Activated CD8-positive, alpha-beta memory T cell treated with anti-CD3 and anti-CD28 coated beads for 4 hours (primary cell): ENCODE results near the gene FGF6.
"Not testable (repeated sequence)": the region's sequence is repeated elsewhere in the genome, so short reads cannot be mapped to it uniquely, and the experiment has no call there.

Source experiments
- DNase-seq, 2 donors: peaks; one replicate each; pipeline ENCODE4 v3.0.0-alpha.2; 2020; ENCODE audit warnings: low read depth in 2 of 2

The FGF6 gene, protein sequence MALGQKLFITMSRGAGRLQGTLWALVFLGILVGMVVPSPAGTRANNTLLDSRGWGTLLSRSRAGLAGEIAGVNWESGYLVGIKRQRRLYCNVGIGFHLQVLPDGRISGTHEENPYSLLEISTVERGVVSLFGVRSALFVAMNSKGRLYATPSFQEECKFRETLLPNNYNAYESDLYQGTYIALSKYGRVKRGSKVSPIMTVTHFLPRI

DNA sequence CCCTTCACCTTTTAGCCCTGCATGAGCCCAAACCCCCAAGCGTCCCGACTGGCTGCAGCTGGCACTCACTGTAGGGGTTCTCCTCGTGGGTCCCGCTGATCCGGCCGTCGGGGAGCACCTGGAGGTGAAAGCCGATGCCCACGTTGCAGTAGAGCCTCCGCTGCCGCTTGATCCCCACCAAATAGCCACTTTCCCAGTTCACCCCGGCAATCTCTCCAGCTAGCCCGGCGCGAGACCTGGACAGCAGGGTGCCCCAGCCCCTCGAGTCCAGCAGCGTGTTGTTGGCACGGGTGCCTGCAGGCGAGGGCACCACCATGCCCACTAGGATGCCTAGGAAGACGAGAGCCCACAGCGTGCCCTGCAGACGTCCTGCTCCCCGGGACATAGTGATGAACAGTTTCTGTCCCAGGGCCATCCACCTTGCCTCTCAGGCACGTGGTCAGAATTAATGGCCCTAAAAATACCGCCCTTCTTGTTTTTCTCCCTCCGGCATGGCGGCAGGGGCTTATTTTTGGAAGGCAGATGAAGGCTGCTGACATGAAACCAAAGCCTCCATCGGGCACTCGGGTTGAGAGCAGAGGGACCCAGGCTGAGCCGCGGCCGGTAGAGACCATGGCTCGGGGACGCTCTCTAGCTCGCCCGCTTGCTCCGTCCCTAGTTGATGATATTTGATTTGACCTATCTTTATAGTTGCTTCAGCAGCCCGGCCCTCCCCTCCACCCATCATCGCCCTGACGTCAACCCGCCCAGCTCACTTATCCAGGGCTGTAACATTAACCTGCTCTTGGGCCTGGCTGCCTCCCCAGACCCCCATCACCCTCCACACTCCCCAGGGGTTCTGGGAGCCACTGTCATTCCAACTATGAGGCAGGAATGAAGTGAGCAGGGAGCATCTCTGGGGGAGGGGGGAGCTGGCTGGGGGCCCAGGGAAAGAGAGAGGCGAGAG is at the start of gene FGF6:
Gene FGF6, minus strand, starts transcription at position 660 of the 946 bp plus-strand sequence. Its CDS starts 245 bp downstream, at position 415.
- DNase-seq: no peak

DNA sequence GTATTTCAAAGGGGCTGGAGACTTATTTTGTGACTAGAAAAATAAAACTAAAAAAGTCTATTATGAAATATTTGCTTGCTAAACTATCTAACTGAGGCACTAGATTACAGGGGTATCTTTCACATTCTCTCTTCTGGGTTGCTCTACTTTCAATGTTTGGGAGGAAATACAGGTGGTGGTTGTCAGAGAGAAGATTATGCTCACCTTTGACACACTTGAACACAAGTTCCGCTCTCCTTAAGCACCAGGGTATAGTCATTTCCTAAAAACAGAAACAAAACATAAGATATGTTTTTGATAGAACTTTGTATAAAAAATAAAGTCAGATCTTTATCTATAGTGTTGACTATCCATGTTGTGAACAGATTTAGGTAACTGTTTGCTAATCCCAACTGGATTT is 45.4 kb upstream of the FGF6 start:
- DNase-seq: no peak

DNA sequence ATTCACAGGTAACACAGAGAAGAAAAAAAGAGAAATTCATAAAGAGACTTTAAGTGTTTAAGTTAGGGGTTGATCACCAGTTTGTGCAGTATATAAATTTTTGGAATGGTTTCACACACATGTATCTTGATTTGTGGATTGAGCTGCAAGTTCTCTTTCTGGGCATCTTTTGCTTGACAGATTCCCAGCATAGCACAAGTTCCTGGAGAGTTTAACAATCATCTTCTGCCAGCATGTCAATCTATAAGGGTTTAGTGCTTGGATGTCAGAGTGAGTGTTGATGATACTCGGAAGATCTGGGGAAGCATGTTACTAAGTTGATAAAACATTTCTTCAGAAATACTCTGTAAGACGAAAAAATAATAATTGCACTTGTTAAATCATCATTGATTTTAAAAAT is 43.9 kb upstream of the FGF6 start:
- DNase-seq: no peak

DNA sequence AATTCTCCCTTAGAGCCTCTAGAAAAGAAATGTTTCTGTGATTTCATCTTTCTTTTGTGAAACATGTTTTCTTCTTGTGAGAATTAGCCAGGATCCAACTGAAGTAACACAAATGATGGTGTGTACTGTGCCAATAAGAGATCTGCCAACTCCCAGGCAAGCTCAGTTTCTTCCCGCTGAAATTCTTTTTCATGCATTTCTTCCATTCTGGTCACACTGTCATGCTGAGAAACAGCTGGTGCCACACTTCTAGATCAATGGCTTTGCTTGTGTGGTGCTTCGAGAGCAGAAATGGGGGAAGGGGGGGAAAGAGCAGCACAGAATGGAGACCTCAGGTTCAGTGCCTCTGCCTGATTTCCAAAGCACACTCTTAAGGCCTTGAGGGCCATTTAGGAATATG is 41.4 kb upstream of the FGF6 start:
- no peak for DNase-seq

DNA sequence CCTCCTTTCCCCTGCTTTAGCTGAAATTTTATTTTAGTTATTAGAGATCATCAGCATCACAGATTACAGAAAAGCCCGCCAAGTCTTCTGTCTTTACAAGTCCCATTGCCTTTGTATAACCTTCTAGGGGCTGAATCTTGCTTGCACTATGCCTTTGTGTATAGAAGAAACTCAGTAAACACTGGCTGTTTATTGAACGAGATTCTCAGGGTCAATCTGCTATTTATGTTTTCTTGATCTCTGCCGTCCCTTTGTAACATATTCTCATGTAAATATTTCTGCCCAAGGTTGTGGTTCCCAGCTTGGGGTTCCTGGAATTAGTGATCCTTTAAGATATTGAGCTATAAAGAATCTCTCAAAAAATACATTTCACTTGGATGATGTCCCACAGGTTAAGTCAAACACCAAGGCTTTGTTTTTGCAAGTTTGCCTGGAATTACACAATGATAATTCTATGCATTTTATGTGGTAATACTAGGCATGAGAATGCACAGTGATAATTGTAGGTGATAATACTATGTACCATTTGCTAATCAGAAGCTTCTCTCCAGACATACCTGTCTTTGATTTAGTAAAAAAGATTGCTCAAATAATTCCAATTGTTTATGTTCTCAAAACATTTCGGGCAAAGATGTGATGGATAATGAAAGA is 40.6 kb upstream of the FGF6 start:
- DNase-seq: no peak

DNA sequence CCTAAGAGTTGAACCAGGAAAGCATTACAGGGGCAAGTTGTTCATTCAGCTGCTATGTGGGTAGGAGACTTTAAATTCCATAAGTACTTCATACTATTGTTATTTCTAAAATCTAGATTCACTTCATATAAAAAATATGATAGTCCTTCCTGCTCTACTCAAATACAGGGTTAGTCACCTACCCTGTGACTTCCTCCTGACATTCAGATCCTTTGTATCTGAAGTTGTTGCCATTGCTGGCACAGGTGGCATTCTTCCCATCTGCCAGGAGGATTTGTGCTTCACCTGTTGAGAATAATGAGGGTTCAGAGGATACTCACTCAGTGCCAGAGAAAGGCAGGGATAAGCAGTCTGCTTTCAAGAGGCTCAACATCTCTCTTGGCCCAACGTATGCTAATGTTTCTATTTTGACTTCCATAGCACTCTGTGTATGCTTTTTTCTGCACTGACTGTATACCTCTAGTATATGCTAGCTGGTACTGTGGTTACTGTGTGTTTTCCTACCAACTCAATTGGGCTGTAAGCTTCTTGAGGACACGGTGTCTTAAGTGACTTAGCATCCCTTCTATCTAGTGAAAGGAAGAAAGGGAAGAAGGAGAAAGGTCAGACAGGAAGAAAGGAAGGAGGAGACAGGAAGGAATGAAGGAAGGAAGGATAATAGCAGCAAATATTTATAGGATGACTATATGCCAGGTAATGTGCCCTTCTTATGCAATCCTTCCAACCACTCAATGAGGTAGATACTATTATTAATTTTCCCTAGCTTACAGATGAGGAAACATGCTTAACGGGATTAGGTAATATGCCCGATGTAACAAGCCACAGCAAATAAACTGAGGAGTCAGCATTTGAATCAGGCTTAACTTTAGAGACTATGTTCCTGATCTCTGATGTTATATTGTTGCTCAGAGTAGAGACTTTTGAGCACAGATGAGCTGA is 38.5 kb upstream of the FGF6 start:
- no peak for DNase-seq

DNA sequence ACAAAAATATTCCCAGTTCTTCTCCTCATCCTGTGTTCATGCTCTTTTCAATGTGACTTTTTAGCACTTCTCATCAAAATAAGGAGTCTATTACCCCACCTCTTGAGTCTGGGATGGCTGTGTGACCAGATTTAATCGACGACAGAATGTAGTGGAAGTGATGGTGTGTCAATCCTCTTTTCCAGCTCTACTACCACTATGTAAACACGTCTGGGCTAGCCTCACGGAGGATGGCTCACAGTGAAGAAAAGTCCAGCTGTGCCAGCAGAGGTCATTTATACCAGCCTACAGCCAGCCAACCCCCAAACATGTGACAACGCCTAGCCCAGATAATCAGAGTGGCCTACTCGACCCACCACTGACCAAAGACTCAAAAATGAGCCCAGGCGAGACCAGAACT is 37.3 kb upstream of the FGF6 start:
- no peak for DNase-seq

DNA sequence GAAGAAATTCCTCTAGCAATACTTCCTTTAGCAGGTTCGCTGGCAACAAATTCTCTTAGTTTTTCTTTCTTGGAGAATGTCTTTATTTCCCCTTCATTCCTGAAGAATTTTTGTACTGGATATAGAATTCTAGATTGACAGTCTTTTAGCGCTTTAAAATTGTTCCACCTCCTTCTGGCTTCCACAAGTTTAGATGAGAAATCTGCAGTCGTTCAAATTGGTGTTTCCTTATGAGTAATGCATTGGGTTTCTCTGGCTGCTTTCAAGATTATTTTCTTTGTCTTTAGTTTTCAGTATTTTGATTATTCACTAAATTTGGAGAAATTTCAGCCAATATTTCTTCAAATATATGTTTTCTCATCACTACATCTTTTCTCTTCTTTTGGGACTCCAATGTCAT is 33.3 kb upstream of the FGF6 start:
- DNase-seq: no peak

DNA sequence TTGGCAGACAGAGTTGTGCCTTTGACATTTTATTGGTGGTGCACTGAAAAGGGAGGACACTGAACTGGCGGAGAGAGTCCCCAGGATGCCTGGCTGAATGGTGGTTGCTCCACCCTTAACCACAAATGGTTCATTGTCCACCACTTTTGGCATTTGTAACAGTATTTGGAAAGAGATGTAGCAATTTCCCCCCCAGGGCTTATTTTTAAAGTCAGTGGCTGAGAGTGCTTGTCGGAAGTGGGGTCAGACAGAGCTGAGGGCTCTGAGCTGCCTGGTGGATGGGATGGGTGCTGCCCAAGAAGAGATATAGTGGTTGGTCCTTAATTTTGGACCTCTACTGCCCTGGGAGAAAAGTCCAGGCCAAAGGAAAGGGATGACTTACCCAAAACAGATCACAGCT is 31.5 kb upstream of the FGF6 start:
- DNase-seq: no peak

DNA sequence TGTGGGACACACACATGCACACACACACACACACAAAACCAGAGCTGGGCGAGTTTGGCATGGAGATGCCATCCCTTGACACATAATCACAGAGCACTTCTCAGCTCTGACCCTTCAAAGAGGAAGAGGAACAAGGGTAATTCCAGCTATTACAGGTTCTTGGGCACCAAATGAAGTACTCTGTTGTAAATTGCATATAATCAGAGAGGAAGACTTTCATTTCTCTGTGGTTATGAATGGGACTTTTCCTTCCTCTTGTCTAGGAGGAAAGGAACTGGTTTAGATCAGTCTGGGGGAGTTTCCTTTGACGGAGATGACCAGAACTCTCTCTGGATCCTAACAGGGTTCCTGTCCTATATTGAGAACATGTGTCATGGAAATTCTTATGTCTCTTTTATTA is 26.4 kb upstream of the FGF6 start:
- DNase-seq: no peak

DNA sequence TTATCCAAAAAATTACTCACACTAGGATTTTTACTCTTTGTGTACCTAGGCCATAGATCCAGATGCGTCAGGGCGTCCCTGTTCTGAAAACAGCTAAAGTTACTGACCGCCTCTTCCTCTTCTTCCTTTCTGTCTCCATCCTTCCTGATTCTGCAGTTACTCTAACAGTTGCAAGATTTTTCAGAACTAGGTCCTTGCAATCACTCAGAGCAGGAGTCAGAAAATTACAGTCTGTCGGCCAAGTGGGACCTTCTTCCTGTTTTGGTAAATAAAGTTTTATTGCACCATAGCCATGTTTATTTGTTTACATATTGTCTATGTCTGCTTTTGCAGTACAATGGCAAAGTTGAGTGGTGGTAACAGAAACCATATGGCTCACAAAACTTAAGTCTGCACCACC is 25.6 kb upstream of the FGF6 start:
- no peak for DNase-seq

DNA sequence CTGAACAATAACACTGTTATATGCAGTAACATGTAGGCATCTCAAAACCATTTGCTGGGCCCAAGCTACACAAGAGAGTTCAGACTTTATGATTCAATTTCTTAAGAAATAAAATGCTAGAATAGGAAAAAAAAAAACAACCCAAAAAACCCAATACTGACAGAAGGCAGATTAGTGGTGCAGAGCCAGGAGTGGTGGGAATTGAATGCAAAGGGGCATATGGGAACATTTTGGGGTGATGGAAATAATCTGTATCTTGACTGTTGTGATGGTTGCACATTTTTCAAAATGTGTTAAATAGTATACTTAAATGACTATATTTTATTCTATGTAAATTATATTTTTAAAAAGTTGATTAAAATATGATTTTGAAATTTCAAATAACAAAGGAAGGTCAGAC is 23.4 kb upstream of the FGF6 start:
- DNase-seq: no peak

DNA sequence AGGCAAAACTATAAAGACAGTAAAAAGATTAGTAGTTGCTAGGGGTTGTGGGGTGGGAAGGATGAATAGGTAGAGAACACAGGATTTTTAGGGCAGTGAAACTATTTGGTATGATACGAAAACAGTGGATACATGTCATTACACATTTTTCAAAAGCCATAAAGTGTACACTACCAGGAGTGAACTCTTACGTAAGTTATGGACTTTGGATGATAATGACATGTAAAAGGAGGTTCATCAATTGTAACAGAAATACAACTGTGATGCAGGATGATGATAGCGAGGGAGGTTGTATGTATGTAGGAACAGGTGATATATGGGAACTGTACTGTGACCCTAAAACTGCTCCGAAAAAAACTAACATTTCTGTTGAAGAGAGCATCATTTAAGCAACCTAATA is 15.1 kb upstream of the FGF6 start:
- DNase-seq: no peak

DNA sequence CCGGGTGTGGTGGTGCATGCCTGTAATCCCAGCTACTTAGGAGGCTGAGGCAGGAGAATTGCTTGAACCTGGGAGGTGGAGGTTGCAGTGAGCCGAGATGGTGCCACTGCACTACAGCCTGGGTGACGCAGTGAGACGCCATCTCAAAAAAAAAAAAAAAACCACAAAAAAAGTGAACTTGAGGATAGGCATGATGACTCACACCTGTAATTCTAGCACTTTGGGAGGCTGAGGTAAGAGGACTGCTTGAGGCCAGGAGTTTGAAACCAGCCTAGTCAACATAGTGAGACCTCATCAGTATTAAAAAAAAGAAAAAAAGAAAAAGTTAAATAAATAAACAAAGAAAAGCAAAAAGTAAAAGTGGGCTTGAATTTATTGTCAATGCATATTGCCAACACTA is 10.2 kb upstream of the FGF6 start:
- not testable (repeated sequence) for DNase-seq

DNA sequence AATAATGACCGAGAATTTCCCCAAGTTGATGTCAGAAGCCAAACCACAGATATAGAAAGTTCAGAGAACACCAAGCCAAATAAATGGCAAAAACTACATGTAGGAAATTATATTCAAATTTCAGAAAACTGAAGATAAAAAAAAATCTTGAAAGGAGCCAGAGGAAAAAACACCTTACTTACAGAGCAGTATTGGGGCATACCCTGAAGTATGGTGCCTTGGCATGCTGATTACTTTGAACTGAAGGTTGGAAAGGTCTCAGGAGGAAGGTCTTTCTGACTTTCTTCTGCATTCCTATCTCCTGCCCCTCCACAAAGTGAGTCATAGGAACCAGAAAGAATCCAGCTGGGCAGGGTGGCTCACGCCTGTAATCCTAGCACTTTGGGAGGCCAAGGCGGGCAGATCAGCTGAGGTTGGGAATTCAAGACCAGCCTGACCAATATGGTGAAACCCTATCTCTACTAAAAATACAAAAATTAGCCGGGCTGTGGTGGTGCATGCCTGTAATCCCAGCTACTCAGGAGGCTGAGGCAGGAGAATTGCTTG is 8.8 kb upstream of the FGF6 start:
- no peak for DNase-seq

DNA sequence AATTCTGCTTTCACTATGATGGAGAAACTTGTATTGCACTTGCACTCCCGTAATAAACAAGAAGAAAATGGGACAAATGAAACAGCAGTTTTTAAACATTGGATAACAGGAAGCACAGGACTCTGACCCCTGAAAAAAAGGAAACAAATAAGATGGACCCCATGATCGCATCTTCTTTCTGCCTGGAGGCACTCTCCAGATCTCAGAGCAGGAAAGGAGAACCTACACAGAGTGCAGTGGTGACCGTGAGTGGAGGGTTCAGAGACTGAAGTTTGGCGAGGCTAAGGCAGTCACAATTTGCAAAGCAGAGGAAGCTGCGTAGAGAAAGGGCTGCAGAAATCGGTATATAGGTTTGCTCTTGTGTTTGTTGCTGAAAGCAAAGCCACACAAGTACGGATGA is 6.1 kb upstream of the FGF6 start:
- DNase-seq: no peak

DNA sequence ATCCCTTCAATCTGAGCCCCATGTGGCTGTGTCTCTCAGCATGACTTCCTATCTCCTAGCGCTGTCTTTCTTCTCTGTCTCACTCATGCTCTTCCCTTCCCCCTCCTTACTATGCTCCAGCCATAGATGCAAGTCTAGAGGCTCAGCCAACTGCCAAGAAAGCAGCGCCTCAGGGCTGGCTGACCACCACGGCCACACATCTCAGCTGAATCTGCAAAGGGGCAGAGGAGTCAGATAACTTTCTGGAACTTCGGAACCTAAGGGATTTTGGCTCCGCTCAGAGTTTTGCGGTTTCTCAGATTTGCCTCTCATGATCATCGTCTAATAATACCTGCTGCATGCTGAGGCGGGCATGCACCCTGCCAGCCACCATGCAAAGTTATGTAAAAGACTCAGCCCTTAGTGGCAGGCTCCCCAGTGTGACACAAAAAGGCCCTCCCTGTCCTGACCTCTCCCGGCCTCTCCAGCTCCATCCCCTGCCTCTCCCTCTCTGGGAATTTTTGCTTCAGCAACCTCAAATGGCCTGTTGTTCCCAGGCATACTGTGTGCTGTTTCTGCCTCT is 5.0 kb upstream of the FGF6 start:
- DNase-seq: no peak

DNA sequence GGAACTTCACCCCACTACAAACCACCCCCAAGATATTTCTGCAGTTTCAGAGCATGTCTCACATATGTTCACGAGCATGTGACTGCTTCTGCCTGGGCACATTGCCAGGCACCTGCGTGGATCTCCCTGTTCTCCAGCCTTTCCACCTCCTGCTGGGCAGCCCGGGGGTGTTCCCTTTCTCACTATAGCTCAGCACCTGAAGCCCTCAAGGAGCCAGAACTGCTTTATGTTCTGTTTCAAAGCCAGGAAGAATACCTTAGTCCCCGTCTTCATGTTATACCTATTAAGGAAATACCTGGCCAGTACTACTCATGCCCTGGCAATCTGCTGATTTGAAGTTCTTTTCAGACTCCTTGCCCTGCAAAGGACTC is 4.2 kb upstream of the FGF6 start:
- no peak for DNase-seq

DNA sequence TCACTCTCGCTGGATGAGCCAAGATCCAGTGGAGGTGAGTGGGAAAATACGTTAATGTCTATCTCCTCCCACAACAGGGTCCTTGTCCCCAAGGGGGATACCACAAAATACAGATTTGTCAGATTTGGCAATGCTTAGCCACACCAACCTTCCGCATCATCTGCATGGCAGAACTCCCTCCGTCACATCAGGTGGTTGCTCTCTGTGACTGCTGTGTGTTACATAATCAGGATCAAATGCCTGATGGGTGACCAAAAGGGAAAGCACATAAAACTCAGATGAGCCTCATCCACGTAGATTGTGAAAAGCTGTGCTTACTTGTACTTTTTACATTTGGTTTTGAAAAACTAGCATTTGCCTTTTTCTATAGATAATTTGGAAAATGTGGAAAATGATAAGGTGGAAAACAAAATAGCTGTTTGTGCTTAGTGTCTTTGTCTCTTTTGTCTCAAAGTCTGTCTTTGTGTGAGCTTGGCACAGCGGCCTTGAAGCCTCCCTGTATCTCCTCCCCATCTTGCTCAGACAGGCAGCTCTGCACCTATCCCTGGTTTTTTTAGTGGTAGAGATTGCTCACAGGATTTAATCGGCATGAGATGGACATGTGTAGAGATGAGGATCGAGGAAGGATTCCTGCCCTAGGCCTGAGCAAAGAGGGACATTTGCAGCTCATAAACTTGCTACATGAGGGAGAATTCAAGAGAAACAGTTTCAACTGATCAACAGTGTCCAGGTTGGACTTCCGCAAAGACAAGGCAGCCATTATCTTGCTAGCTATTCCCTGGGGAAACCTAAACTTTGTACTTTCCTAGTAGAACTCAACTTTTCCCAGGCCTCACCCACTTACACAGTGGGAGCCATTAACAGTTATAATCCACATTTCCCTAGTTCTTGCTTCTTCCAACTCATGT is 3.6 kb upstream of the FGF6 start:
- no peak for DNase-seq

DNA sequence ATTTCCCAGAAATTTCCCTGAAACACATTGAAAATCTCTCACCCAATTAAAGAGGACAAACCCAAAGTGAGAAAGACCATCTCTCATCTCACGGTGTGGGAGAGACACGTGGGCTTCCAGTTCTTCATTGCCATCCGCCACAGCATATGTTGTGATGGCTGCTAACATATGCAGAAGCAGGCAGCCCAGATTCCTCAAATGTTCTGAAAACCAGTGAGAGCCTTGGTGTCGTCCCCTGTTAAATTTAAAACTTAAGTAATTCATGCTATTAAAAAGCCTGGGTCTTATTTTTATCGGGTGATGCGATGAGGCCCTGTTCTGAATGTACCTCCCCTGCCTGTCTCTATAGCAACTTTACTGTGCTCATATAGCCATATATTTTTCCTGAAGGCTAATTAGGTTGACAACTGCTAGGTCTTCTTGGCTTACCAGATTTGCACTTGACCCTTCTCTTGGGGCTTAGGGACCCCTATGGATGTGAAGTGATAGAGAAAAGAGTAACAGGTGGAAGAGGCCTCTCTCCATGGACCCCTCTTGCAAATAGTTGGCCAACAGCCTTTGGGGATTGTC is 2.8 kb upstream of the FGF6 start:
- no peak for DNase-seq
